Left renal pelvis (tissue), 4 donors: Measurements from ENCODE around the gene SCTR. TPM values are rescaled to one million over a fixed set of nuclear protein-coding genes. Genes with fewer than 3 reads are reported as not detected.

Experiments
- DNase-seq, 4 donors: peaks; one replicate each; pipeline ENCODE4 v3.0.0-alpha.2; 2013; ENCODE audit warnings: low read depth in 4 of 4, low spot score in 3 of 4
- polyA plus RNA-seq, 4 donors: library from polyadenylated mRNA; unstranded; fragments of 120-200 nt; gene quantifications; one replicate each; pipeline ENCODE4 v1.2.1, GENCODE V29; 2013; ENCODE audit not compliant: insufficient read length in 4 of 4

Gene SCTR
- polyA plus RNA-seq, 4 donors, result 0.37 to 17.6 (median 7.7) TPM

DNA sequence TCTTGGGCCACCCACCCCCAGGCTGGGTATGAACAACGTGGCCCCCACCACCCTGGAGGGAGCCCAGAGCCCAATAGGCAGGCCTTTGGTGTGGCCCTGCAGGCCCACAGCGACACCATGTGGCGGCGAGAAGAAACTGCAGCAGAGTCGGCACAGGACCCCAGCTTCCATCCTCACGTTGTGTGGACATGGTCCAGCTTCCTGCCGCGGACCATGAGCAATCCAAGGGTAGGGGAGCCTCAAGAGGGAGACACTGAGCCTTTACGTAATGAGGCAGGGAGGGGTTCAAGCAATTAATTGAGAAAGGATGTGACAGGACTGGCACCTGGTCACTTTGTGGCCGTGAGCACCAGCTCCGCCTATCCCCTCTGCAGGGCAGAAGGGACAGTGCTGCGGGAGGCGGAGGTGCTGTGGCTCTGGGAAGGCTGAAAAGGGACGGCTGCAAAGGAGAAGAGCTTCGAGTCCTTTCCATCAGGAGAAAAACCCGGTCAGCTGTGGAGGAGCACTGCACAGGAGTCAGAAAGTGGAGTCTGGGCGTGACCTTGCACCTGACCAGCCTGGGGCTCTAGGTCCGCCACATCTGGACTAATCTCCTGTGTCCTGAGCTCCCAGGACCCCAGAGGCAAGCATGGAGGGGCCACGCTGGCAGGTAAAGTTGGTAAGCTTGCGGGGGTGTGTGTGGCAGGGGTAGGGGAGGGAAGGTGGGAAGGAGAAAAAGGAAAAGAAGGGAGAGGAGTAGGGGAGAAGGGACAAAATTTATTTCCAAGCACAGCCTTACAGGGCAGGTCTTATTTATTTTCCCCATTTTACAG is 47.8 kb downstream of the SCTR start:
- peak in 3 of 4 donors; percentile 42 to 51 (median 50) for DNase-seq

GRCh38 chr2:119475857-119476244 is 48.4 kb downstream of the SCTR start:
- DNase-seq, result no peak

- DNase-seq, result no peak
Observed at GRCh38 chr2:119475225-119475856, 48.9 kb downstream of the SCTR start.

GRCh38 chr2:119474371-119475224 is 49.7 kb downstream of the SCTR start:
- DNase-seq, result no peak

- no peak for DNase-seq
Observed at GRCh38 chr2:119473621-119474370, 50.5 kb downstream of the SCTR start.

DNA sequence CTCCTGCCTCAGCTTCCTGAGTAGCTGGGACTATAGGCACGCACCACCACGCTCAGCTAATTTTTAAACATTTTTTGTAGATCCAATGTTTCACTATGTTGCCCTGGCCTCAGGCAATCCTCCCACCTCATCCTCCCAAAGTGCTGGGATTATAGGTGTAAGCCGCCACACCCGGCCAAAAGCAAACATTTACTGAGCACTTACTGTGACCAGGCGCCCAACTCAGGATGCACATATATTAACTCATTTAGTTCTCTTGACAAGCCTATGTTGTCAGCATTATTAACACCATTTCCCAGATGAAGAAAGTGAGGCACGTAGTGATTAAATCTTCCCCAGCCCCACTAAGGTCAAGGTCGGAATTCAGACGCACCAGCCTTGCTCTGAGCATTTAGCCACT is 51.5 kb downstream of the SCTR start:
- DNase-seq, result no peak

DNA sequence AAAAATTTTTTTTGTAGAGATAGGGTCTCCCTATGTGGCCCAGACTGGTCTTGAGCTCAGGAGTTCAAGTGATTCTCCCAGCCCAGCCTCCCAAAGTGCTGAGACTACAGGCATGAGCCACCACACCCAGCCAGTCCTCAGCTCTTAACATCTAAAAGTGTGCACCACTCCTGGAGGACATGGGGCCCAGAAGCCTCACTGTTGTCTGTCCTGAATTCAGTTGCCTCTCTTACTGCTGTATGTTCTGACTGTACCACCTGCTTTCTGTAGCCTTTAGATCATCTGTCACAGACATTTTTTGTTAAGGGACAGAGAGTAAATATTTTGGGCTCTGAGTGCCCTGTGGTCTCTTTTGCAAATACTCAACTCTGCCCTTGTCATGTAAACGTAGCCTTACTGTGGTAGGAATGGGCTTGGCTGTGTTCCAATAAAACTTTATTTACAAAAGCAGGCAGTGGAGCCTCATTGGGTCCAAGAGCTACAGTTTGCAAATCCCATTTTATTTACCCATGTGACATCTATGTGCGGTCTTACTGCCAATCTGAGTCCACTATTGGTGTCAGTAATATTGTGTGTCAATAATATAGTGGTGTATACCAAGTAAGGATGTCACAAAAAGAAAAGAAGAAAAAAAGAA is 54.5 kb downstream of the SCTR start:
- no peak for DNase-seq

- DNase-seq, result no peak
Observed at GRCh38 chr2:119469131-119469530, 55.2 kb downstream of the SCTR start.

DNA sequence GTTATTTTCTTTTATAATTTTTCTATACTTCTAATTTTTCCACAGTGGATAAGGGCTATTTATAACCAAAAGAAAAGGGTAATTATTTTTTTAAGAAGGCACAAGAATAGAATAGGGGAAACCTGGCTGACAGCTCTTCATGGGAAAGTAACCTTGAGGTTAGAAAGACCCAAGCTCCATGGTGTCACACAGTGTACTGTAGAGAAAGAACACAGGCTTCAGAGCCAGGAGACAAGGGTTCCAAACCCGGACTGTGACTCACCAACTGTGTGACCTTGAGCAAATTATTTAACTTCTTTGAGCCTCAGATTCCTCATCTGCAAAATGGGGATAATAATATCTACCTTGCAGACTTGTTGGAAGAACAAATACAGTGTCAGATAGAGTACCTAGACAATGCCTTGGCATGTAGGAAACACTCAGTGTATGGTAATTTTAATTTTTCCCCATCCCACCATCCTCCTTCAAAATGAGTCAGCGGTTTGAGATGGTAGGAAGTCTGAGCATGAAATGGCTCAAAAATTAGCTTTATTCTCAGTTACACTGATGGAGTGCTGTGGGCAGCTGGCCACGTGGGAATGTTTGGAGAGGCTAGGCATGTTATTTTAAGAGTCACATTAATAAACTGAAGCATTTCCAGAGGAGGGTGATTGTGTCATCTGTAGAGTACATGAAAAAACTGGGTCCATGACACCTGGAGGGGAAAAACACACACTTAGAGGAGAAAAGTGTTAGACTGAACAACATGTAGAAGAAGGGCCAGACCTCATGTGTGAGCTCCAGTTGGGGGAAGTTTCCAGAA is 55.9 kb downstream of the SCTR start:
- no peak for DNase-seq

DNA sequence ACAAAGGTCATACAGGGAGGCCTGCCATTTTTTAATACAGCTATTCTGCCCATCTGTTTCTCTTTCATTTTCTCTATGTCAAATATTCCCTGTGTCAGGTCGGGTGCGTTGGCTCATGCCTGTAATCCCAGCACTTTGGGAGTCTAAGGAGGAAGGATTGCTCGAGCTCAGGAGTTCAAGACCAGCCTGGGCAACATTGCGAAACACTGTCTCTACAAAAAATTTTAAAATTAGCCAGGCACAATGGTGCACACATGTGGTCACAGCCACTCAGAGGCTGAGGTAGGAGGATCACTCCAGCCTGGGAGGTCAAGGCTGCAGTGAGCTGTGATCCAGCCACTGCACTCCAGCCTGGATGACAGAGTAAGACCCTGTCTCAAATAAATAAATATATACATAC is 57.9 kb downstream of the SCTR start:
- DNase-seq, result no peak

- DNase-seq, result no peak
Observed at GRCh38 chr2:119465687-119466086, 58.6 kb downstream of the SCTR start.

- DNase-seq, result no peak
Observed at GRCh38 chr2:119464981-119465380, 59.3 kb downstream of the SCTR start.

GRCh38 chr2:119463990-119464389 is 60.3 kb downstream of the SCTR start:
- DNase-seq, result no peak

GRCh38 chr2:119463136-119463535 is 61.1 kb downstream of the SCTR start:
- no peak for DNase-seq

DNA sequence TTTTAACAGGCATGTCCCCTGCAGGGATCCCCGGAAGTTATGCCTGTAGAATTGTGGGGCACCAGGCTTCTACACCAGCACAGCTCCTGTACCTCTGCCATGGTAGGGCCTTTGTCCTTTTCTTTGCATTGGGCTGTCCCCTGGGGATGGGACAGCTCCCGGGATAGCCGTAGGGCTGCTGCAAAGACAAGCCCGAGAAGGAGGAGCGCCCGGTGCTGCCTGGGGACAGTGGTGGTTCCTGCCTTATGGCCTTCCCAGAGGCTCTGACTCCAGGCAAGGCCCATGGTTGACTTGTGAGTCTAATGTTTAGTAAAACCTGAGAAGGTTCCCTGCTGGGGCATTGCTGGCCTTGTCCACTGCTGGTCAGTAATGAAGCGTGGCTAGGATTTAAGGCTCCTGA is 61.7 kb downstream of the SCTR start:
- DNase-seq, result no peak

GRCh38 chr2:119461811-119462210 is 62.5 kb downstream of the SCTR start:
- DNase-seq, result no peak

GRCh38 chr2:119460076-119460475 is 64.2 kb downstream of the SCTR start:
- no peak for DNase-seq

- no peak for DNase-seq
Observed at GRCh38 chr2:119455066-119455718, 69.1 kb downstream of the SCTR start.
